MM.1S (cell line): Measurements from ENCODE around the gene MTHFS.

Source experiments
- DNase-seq: peaks from one replicate; pipeline ENCODE4 v3.0.0-alpha.2; 2015
- H2AFZ ChIP-seq: fragments of 300-600 bp; sonication (generic); 2 replicates; pipeline ENCODE4 v1.6.0; 2016; ENCODE audit warnings: antibody characterized with exemption, low read length
- H3F3A ChIP-seq: fragments of 300-600 bp; sonication (generic); 2 replicates; pipeline ENCODE4 v1.6.1; 2016; ENCODE audit warnings: mild to moderate bottlenecking, antibody characterized with exemption, low read length, moderate library complexity, mixed read lengths; ENCODE audit not compliant: insufficient read depth
- H3K27ac ChIP-seq: fragments of 300-600 bp; sonication (generic); 2 replicates; pipeline ENCODE4 v1.5.1; 2016; ENCODE audit warnings: mild to moderate bottlenecking, low read length
- H3K27me3 ChIP-seq: fragments of 300-600 bp; sonication (generic); replicated peaks from 2 replicates; pipeline ENCODE4 v1.6.0; 2016; ENCODE audit warnings: low read length; ENCODE audit not compliant: insufficient read depth
- H3K36me3 ChIP-seq: fragments of 300-600 bp; sonication (generic); replicated peaks from 2 replicates; pipeline ENCODE4 v1.6.1; 2016; ENCODE audit warnings: mild to moderate bottlenecking, low read length, mixed read lengths; ENCODE audit not compliant: insufficient read depth
- H3K4me1 ChIP-seq: fragments of 300-600 bp; sonication (generic); 2 replicates; pipeline ENCODE4 v1.6.1; 2016; ENCODE audit warnings: low read length, mixed read lengths
- H3K4me2 ChIP-seq: fragments of 300-600 bp; sonication (generic); 2 replicates; pipeline ENCODE4 v1.6.0; 2016; ENCODE audit warnings: low read depth, low read length
- H3K4me3 ChIP-seq: fragments of 300-600 bp; sonication (generic); 2 replicates; pipeline ENCODE4 v1.5.1; 2016; ENCODE audit warnings: low read length, mixed read lengths
- H3K79me2 ChIP-seq: fragments of 300-600 bp; sonication (generic); 2 replicates; pipeline ENCODE4 v1.6.1; 2016; ENCODE audit warnings: mixed run types, low read length, mixed read lengths
- H3K9ac ChIP-seq: fragments of 300-600 bp; sonication (generic); 2 replicates; pipeline ENCODE4 v1.6.1; 2016; ENCODE audit warnings: low read length, mixed read lengths
- H3K9me2 ChIP-seq: fragments of 300-600 bp; sonication (generic); replicated peaks from 2 replicates; pipeline ENCODE4 v1.6.1; 2016; ENCODE audit warnings: mild to moderate bottlenecking, low read length, mixed read lengths; ENCODE audit not compliant: insufficient read depth
- H3K9me3 ChIP-seq: fragments of 300-600 bp; sonication (generic); replicated peaks from 2 replicates; pipeline ENCODE4 v1.6.1; 2016; ENCODE audit warnings: mild to moderate bottlenecking, low read length, mixed read lengths; ENCODE audit not compliant: insufficient read depth
- H4K20me1 ChIP-seq: fragments of 300-600 bp; sonication (generic); 2 replicates; pipeline ENCODE4 v1.6.1; 2016; ENCODE audit warnings: mild to moderate bottlenecking, low read length, moderate library complexity, mixed read lengths; ENCODE audit not compliant: insufficient read depth
- CTCF ChIP-seq: fragments of 300-600 bp; sonication (generic); IDR thresholded peaks from 2 replicates; pipeline ENCODE4 v1.5.1; 2016; ENCODE audit warnings: antibody characterized with exemption, low read length, mixed read lengths
- EZH2 ChIP-seq: fragments of 300-600 bp; sonication (generic); optimal IDR thresholded peaks from 2 replicates; pipeline ENCODE3; 2017; ENCODE audit warnings: low read depth, mild to moderate bottlenecking, antibody characterized with exemption, low read length, mixed read lengths
- EZH2phosphoT487 ChIP-seq: fragments of 300-600 bp; sonication (generic); IDR thresholded peaks from 2 replicates; pipeline ENCODE4 v1.6.1; 2018; ENCODE audit warnings: antibody characterized with exemption, low read length

Gene MTHFS

GRCh38 chr15:79881254-79881653 lies 15.6 kb downstream of the MTHFS start:
- Histone ChIP-seq H3K9ac (no peak overlapping the region), H3K79me2 (no peaks in the 10 kb centered on the region), H3K4me3 (no peak overlapping the region), H4K20me1 (no peaks in the 10 kb centered on the region), H3K27me3 (no peaks in the 10 kb centered on the region), H3K4me1 (no peaks in the 10 kb centered on the region), H3F3A (no peaks in the 10 kb centered on the region), H3K27ac (no peak overlapping the region), H3K4me2 (no peak overlapping the region), H3K9me2 (no peaks in the 10 kb centered on the region), H3K36me3 (no peaks in the 10 kb centered on the region), H2AFZ (no peak overlapping the region), H3K9me3 (no peaks in the 10 kb centered on the region)
- DNase-seq = no peak
- TF ChIP-seq EZH2phosphoT487 = no peak

GRCh38 chr15:79878078-79878705 lies 18.6 kb downstream of the MTHFS start:
- Histone ChIP-seq H3K36me3 (peaks cover 9% of the 10 kb centered on the region), H3K4me2 (no peak overlapping the region), H3K27me3 (no peaks in the 10 kb centered on the region), H3K4me1 (no peaks in the 10 kb centered on the region), H2AFZ (no peak overlapping the region), H3K27ac (no peak overlapping the region), H3K4me3 (no peak overlapping the region), H3F3A (no peaks in the 10 kb centered on the region), H4K20me1 (no peaks in the 10 kb centered on the region), H3K79me2 (peaks cover 4% of the 10 kb centered on the region; the same call in 1 of the 2 replicates), H3K9me3 (no peaks in the 10 kb centered on the region), H3K9me2 (no peaks in the 10 kb centered on the region), H3K9ac (no peak overlapping the region)
- DNase-seq = no peak
- TF ChIP-seq EZH2phosphoT487 (no peak), EZH2 (no peak), CTCF (no peak)

GRCh38 chr15:79875213-79875612 lies 21.6 kb downstream of the MTHFS start:
- Histone ChIP-seq H3K27ac (no peak overlapping the region), H3K4me1 (no peaks in the 10 kb centered on the region), H3K4me2 (no peak overlapping the region), H3K4me3 (no peak overlapping the region), H3K9me2 (no peaks in the 10 kb centered on the region), H3K27me3 (no peaks in the 10 kb centered on the region), H3K9me3 (no peaks in the 10 kb centered on the region), H3K79me2 (peaks cover 4% of the 10 kb centered on the region; the same call in 1 of the 2 replicates), H2AFZ (no peak overlapping the region), H4K20me1 (no peaks in the 10 kb centered on the region), H3K36me3 (peaks cover 9% of the 10 kb centered on the region), H3K9ac (no peak overlapping the region), H3F3A (no peaks in the 10 kb centered on the region)
- DNase-seq = no peak
- TF ChIP-seq CTCF = no peak
- TF ChIP-seq EZH2phosphoT487 = no peak
- no peak for TF ChIP-seq EZH2

GRCh38 chr15:79874242-79874641 lies 22.6 kb downstream of the MTHFS start:
- Histone ChIP-seq H3F3A (no peaks in the 10 kb centered on the region), H3K27me3 (no peaks in the 10 kb centered on the region), H3K9me2 (no peaks in the 10 kb centered on the region), H3K36me3 (peaks cover 9% of the 10 kb centered on the region), H3K4me3 (no peak overlapping the region), H4K20me1 (no peaks in the 10 kb centered on the region), H3K9ac (no peak overlapping the region), H3K79me2 (peaks cover 4% of the 10 kb centered on the region; the same call in 1 of the 2 replicates), H3K4me2 (no peak overlapping the region), H3K4me1 (no peaks in the 10 kb centered on the region), H2AFZ (no peak overlapping the region), H3K27ac (no peak overlapping the region), H3K9me3 (no peaks in the 10 kb centered on the region)
- TF ChIP-seq EZH2phosphoT487 (no peak), EZH2 (no peak), CTCF (no peak)
- no peak for DNase-seq
